ENCODE data around the gene ANKRD45.

GRCh38 chr1:173661271-173661670, 8.4 kb downstream of the ANKRD45 start:
- TF ChIP-seq CTCF (IDR thresholded peaks at IDR 0.05): no peak
- no peak for TF ChIP-seq POLR2AphosphoS5 (IDR thresholded peaks at IDR 0.05)
